Parietal lobe (tissue), 2 donors: ENCODE results near the gene SF3B6. TPM values are rescaled to one million over a fixed set of nuclear protein-coding genes. Genes with fewer than 3 reads are reported as not detected.

Experiments
- small RNA-seq: library from RNA; depleted of rRNA; stranded (forward); fragments of <200 nt; gene quantifications from one replicate; pipeline ENCODE3, GENCODE V24; 2014; ENCODE audit warnings: low replicate concordance
- total RNA-seq: library from RNA; depleted of rRNA; stranded (reverse); fragments of >200 nt; gene quantifications from one replicate; pipeline ENCODE4 v1.2.3, GENCODE V29; 2014

Gene SF3B6, protein sequence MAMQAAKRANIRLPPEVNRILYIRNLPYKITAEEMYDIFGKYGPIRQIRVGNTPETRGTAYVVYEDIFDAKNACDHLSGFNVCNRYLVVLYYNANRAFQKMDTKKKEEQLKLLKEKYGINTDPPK
- total RNA-seq = 86.1 TPM

DNA sequence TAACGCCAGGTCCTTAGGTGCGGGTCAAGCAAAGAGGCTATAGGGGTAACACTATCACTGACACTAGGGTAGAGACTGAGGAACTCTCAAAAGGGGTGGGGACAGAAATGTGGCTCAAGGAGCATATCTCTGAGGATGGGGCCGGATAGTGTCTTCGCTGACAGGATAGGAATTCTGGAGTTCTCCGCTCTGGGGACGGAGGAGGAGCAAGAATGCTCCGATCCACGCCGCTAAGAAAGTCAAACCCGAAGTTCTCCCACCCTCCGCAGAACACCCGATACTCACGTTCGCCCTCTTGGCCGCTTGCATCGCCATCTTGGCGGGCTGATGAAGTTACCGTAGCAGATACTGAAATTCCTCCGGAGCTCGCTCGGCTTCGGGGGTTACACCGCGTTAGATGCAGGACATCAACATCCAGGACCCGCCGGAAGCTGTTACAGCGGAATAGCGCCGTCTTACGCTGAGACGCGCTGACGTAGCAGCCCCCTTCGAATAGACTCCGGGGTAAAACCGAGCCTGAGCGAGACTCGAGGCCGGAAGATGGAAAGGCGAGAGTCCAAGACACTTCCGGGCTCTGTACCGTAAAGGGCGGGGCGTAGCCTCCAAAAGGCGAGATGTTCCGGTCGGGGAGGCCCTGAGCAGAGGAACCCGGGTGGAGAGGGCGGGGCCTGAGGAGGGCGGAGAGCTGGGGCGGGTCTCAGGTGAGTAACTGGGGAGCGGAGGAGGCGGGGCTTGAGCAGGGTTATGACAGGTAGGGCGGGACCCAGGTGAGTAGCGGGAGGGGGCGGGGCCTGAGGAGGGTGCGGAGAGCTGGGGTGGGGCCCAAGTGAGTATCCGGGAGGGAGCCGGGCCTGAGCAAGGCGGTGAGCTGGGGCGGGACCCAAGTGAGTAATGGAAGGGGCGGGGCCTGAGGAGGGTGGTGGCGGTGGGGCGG is at the start of gene SF3B6:
TSS of gene SF3B6 (minus strand) at position 412 of the 934 bp plus-strand sequence. CDS start at position 315, 97 bp downstream.

DNA sequence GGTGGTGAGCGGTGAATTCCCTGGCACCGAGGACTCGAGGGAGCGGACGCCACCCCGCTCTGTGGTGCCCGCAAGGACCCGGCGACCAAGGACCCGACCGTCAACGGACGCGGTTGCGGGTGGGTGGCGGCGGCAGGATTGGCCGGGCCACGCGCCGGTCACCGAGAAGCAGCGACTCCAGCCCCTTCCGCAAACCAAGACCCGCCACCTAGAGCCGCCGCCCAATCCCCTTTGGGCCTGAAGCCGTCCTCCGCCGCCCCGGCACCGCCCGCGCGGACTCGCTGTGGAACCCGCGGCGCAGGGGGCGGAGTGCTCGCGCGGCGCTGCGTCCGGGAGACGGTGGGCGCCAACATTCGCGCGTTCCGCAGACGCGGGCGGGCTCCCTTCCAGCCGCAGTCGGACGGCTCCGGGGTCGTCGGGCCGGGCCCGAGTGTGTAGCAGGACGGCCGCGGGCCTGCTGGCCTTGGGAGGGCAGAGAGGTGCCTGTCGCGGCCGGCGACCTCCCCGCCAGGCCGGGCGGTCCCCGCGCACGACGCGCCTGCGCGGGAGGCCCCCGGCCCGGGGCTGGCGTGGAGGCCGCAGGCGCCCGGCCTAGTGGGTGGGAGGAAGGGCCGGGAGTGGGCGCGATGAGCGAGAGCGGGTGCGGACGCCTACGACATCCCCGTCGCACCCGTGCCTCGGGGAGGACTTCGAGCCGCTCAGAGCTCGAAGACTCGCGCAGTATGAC is 47.2 kb upstream of the SF3B6 start, which contains the start of the genes FAM228B and PFN4:
TSS of gene FAM228B (plus strand) at position 275 of the 727 bp plus-strand sequence. CDS start 893 bp downstream, outside the sequence.
TSS of gene PFN4 (minus strand) at position 140 of the 727 bp plus-strand sequence. CDS start 799 bp downstream, outside the sequence.

DNA sequence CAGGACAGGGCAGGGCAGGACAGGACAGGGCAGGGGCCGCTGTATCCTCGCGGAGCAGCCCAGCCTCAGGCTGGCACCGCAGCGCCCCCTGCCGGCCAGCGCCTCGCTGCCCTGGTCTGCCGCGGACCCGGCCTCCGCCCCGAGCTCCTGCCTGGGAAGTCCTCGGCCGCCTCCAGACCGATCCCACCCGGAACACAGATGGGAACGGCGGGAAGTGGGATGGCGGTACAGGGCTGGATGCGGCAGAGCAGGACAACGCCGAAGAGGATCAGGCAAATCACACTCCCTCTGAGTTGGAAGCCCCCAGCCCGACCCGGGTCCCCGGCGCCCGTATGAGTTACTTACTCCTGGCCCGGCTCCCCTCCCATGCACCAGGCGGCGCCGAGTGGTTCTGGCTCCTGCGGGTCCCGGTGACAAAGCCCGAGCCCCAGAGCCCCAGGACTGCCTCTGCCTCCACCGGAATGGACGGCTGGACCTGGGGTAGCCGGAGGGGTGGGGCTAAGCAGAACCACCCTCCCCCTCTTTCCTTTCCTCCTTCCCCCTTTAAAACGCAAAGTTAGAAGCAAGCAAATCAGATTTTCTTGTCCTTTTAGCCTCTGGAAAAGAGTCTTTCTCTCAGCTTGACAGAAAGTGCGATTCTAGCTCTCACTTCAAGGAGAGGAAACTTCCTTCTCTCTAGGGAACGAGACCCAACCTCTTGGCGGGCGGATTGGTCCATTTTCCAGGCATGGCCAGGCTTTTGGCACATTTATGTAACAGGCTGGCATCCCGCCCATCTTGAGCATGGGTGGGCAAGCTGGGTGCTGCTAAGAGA is 8.5 kb upstream of the SF3B6 start, which contains the start of gene TP53I3:
TSS of gene TP53I3 (minus strand) at position 449 of the 814 bp plus-strand sequence. CDS start 508 bp downstream, outside the sequence.

DNA sequence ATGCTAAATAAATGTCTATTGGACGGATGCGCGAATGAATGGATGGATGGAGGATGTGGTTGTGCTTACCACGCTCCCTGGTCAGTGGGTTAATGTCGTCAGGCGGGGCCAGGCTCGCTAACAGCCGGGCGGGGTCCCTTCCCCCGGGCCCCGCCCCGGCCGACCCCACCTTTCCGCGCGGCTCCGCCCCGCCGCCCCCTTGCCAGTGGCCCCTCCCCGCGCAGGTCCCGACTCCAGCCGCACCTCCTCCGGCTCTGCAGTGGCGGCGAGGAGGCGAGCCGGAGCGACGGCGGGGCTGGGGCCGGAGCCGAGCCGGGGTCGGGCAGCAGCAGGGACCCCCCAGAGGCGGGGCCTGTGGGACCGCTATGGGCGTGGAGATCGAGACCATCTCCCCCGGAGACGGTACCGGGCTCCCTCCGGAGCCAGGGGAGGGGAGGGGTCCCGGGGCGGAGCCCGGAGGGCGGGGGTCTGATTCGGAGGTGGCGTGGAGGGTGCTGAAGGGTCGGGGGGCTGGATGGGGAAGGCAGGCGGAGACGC is 26.6 kb downstream of the SF3B6 start, which contains the start of gene FKBP1B:
TSS of gene FKBP1B (plus strand) at position 257 of the 537 bp plus-strand sequence. CDS start at position 366, 109 bp downstream.

DNA sequence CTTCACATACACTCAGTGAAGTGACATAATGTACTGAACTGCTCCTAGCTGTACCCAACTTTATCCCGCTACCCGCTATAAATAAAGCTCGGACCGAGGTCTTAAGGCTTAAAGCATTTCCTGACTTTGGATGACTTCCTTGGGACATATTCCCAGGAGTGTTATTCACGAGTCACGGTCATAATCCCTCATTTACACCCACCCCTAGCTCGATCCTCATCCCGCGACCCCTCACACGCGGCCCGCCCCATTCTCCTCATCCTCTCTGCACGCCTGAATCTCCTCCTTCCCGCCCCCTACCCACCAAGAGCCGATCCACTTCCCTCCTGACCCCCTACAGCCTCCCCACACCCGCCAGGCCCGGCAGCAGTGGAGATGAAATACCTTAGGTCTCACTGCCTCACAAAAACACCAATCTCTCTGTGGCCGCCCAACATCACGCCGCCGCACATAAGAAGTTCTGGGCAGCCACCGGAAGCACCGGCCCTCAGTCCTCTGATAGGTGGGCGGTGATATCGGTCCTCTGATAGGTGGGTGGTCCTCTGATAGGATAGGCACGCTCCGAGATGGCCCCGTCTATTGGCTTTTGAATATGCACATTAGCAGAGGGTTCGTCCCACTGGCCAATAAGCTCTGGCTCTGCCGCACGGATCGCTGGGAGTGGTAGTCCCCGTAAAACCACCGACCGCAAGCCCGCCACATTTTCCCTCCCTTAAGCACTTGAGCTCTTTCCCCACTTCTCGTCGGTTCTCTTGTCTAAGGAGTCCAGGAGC is 29.0 kb downstream of the SF3B6 start, which contains the start of gene WDCP:
TSS of gene WDCP (minus strand) at position 462 of the 773 bp plus-strand sequence. CDS start 7,897 bp downstream, outside the sequence.

Small RNAs within 50 kb of the gene (small RNA-seq; reads per million reads assigned to genes)
- not detected for gene RNU6-370P

Other genes starting within 250 kb of the SF3B6 start
- gene ATAD2B, start 149.2 kb downstream of the SF3B6 start, total RNA-seq = 98.3 TPM
- gene UBXN2A, start 135.9 kb downstream of the SF3B6 start, total RNA-seq = 33.5 TPM
- 0.63 TPM for gene MFSD2B, start 66.2 kb downstream of the SF3B6 start, total RNA-seq
- gene WDCP, start 28.9 kb downstream of the SF3B6 start, total RNA-seq = 21.9 TPM
- 64.5 TPM for gene FKBP1B, start 26.6 kb downstream of the SF3B6 start, total RNA-seq
- gene TP53I3, start 8.5 kb upstream of the SF3B6 start, total RNA-seq = 17.2 TPM
- 1.6 TPM for gene PFN4, start 47.0 kb upstream of the SF3B6 start, total RNA-seq
- 80.1 TPM for gene FAM228B, start 47.1 kb upstream of the SF3B6 start, total RNA-seq
- gene FAM228A, start 98.7 kb upstream of the SF3B6 start, total RNA-seq = 9.4 TPM